ENCODE results near the gene KCTD15. TPM values are rescaled to one million over a fixed set of nuclear protein-coding genes. Genes with fewer than 3 reads are reported as not detected.

The KCTD15 gene, protein sequence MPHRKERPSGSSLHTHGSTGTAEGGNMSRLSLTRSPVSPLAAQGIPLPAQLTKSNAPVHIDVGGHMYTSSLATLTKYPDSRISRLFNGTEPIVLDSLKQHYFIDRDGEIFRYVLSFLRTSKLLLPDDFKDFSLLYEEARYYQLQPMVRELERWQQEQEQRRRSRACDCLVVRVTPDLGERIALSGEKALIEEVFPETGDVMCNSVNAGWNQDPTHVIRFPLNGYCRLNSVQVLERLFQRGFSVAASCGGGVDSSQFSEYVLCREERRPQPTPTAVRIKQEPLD
- total RNA-seq (2021) (13.8 and 20.4 TPM in 2 replicates), Bru-seq, nascent RNA (percentile 45 among the genes with signal in this experiment), BruChase-seq, experiment 1, labeled RNA remaining after a 2-hour chase (percentile 56 among the genes with signal in this experiment), BruChase-seq, experiment 2, labeled RNA remaining after a 6-hour chase (percentile 67 among the genes with signal in this experiment)
- long read RNA-seq, partial matches to known transcripts = 0 of 9 reads
- long read RNA-seq, other reads (novel, unspliced or antisense) = 9 of 9 reads

DNA sequence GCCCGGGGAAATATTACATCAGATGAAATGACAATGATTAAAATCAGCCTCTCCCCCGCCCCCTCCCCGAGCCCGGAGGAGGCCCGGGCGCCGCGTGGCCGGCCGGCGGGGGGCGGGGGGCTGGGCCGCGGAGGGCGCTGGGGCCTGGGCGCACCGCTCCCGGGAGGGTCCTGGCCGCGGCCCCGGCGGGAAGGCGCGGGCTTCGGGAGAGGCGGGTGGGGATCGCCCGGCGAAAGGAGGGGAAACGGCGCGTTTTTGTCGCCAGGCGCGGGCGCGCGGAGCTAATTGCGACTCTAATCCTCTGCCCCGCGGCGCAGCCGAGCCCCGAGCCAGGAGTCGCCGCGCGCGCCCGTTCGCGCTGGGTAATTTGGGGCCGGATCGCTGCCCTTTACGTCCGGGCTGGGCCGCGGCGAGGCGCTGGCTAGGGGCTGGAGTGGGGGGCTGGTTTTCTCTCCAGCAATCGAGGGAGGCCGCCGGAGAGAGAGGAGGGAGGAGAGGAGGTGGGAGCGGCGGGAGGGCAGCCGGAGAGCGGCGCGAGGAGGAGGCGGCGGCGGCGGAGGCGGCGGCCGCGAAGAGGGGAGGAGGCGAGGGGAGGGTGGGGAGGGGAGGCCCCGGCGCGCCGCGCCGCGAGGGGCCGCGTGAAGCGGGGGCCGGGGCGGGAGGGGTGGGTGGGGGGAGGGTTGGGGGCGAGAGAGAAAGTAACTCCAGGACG is at the start of gene KCTD15:
Gene KCTD15, plus strand, starts transcription at position 707 of the 712 bp plus-strand sequence. CDS start 3,585 bp downstream, outside the sequence.
- H3K9me2 ChIP-seq (ENCODE audit: insufficient read depth) = no peaks in the 10 kb centered on the region
- peak within 1 kb of the TSS; percentile 88 for H3K4me2 ChIP-seq
- no peaks in the 10 kb centered on the region for H3K79me2 ChIP-seq (ENCODE audit: low read depth)
- H2AFZ ChIP-seq = peak within 1 kb of the TSS; percentile 87
- intact Hi-C loops (cut with micrococcal nuclease; ENCODE audit: unreplicated experiment) = loop anchor here (5.0 kb wide), 2 partner anchors 201 to 341 kb away; no protein-coding TSS in a partner anchor
- H3K27me3 ChIP-seq (ENCODE audit: insufficient read depth, low read depth) = peaks cover 9% of the 10 kb centered on the region
- TF ChIP-seq CTCF (conservative IDR thresholded peaks at IDR 0.05) (no peak), EZH2 (IDR thresholded peaks at IDR 0.05; ENCODE audit: low read depth) (no peak)
- no TSS peak for BruUV-seq (replicated peaks)
- H3K9me3 ChIP-seq (ENCODE audit: insufficient read depth, low read depth) = no peaks in the 10 kb centered on the region
- H3K4me1 ChIP-seq (replicated peaks; ENCODE audit: insufficient read depth) = 0 out of 2 replicates have a peak, but pooled peaks cover 6% of the 10 kb centered on the region
- H4K20me1 ChIP-seq (ENCODE audit: insufficient read depth) = no peaks in the 10 kb centered on the region
- ChIA-PET CTCF (interaction anchor here (0.6 kb wide), 3 partner anchors 110 to 366 kb away, joined by 3 to 4 read pairs (median 3); no protein-coding TSS in a partner anchor), POLR2A (ENCODE audit: unreplicated experiment) (interaction anchor here (0.6 to 0.7 kb wide), 2 partner anchors 340 to 686 kb away, joined by 4 to 6 read pairs; no protein-coding TSS in a partner anchor)
- peaks cover 5% of the 10 kb centered on the region; the same call in 1 of the 2 replicates for H3K36me3 ChIP-seq (ENCODE audit: low read depth)
- peak in 1 of 2 experiments; percentile 37 for DNase-seq
- H3K27ac ChIP-seq = peak within 1 kb of the TSS; percentile 95
- H3K4me3 ChIP-seq = peak within 1 kb of the TSS; percentile 83
- peaks cover 4% of the 10 kb centered on the region; the same call in 1 of the 2 replicates for H3F3A ChIP-seq (ENCODE audit: insufficient read depth, low read depth)

GRCh38 chr19:33747273-33747672 is 49.4 kb upstream of the KCTD15 start:
- ChIA-PET CTCF (no interaction called here), POLR2A (ENCODE audit: unreplicated experiment) (no interaction called here)
- no peaks in the 10 kb centered on the region for H4K20me1 ChIP-seq (ENCODE audit: insufficient read depth)
- no peaks in the 10 kb centered on the region for H3K9me3 ChIP-seq (ENCODE audit: insufficient read depth, low read depth)
- no peak overlapping the region for H3K4me3 ChIP-seq
- BruUV-seq (replicated peaks) = no TSS peak
- TF ChIP-seq EZH2 (IDR thresholded peaks at IDR 0.05; ENCODE audit: low read depth) (no peak; the same call in 1 of the 2 replicates), CTCF (conservative IDR thresholded peaks at IDR 0.05) (no peak)
- H3K27ac ChIP-seq = no peak overlapping the region
- H3F3A ChIP-seq (ENCODE audit: insufficient read depth, low read depth) = no peaks in the 10 kb centered on the region
- H2AFZ ChIP-seq = no peak overlapping the region
- intact Hi-C loops (cut with micrococcal nuclease; ENCODE audit: unreplicated experiment) = no loop called here
- H3K27me3 ChIP-seq (ENCODE audit: insufficient read depth, low read depth) = peaks cover 89% of the 10 kb centered on the region
- H3K4me2 ChIP-seq = no peak overlapping the region
- H3K9me2 ChIP-seq (ENCODE audit: insufficient read depth) = no peaks in the 10 kb centered on the region
- no peaks in the 10 kb centered on the region for H3K4me1 ChIP-seq (replicated peaks; ENCODE audit: insufficient read depth)
- no peak for DNase-seq
- H3K36me3 ChIP-seq (ENCODE audit: low read depth) = no peaks in the 10 kb centered on the region
- H3K79me2 ChIP-seq (ENCODE audit: low read depth) = no peaks in the 10 kb centered on the region

DNA sequence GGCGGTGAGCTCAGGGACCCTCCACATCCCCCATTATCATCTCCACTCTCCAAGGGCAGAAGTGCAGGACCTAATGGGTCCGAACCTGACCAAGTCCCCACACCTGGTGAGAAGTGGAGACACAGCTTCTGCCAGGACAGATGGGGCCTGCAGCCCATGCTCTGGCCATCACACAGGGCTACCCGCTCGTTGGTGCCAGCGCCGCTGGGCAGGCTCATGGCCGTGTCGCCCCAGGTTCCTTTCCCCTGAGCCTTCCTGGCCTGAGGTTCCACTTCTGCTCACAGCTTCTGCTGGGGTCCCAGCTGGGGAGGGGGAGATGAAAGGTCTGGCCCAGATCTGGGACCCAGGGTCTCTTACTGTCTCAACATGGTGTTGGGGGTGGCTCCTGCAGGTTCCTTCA is 48.4 kb upstream of the KCTD15 start:
- Histone ChIP-seq H3K4me3 (no peak overlapping the region), H3F3A (ENCODE audit: insufficient read depth, low read depth) (no peaks in the 10 kb centered on the region), H3K4me2 (no peak overlapping the region), H3K27me3 (ENCODE audit: insufficient read depth, low read depth) (peaks cover 89% of the 10 kb centered on the region), H3K36me3 (ENCODE audit: low read depth) (no peaks in the 10 kb centered on the region), H3K9me3 (ENCODE audit: insufficient read depth, low read depth) (no peaks in the 10 kb centered on the region), H2AFZ (no peak overlapping the region), H4K20me1 (ENCODE audit: insufficient read depth) (no peaks in the 10 kb centered on the region), H3K27ac (no peak overlapping the region), H3K9me2 (ENCODE audit: insufficient read depth) (no peaks in the 10 kb centered on the region), H3K4me1 (replicated peaks; ENCODE audit: insufficient read depth) (no peaks in the 10 kb centered on the region), H3K79me2 (ENCODE audit: low read depth) (no peaks in the 10 kb centered on the region)
- POLR2A ChIA-PET (ENCODE audit: unreplicated experiment) = no interaction called here
- TF ChIP-seq EZH2 (IDR thresholded peaks at IDR 0.05; ENCODE audit: low read depth) (no peak), CTCF (conservative IDR thresholded peaks at IDR 0.05) (no peak)
- DNase-seq = no peak
- intact Hi-C loops (cut with micrococcal nuclease; ENCODE audit: unreplicated experiment) = no loop called here
- BruUV-seq (replicated peaks) = no TSS peak
- CTCF ChIA-PET = no interaction called here
